Gastroesophageal sphincter (tissue), 4 donors: Measurements from ENCODE around the gene OR2AK2. TPM values are rescaled to one million over a fixed set of nuclear protein-coding genes. Genes with fewer than 3 reads are reported as not detected.

Source experiments
- ATAC-seq: fragments of 150-250 bp; one replicate; pipeline ENCODE4 v1.9.1; 2016; ENCODE audit warnings: mild to moderate bottlenecking, moderate library complexity
- H3K27ac ChIP-seq, 4 donors: fragments of 200-600 bp; sonication (generic) in 3 of 4; 1 replicate in 3 of 4; 2 replicates in 1 of 4; pipeline ENCODE4 v1.5.1; 2016 to 2019
- H3K27me3 ChIP-seq: fragments of 200-600 bp; sonication (generic); one replicate; pipeline ENCODE4 v1.5.1; 2019
- H3K36me3 ChIP-seq, 2 donors: fragments of 200-600 bp; sonication (generic); one replicate each; pipeline ENCODE4 v1.5.1; 2019; ENCODE audit warnings: control low read depth in 1 of 2
- H3K4me1 ChIP-seq, 3 donors: fragments of 200-600 bp; sonication (generic); 1 replicate in 2 of 3; 2 replicates in 1 of 3; pipeline ENCODE4 v1.5.1; 2016 to 2019; ENCODE audit warnings: control low read depth in 2 of 3
- H3K4me3 ChIP-seq, 2 donors: fragments of 200-600 bp; sonication (generic); one replicate each; pipeline ENCODE4 v1.5.1; 2019; ENCODE audit warnings: mild to moderate bottlenecking in 1 of 2, moderate library complexity in 1 of 2
- H3K9me3 ChIP-seq, 3 donors: fragments of 200-600 bp; sonication (generic); one replicate each; pipeline ENCODE4 v1.5.1; 2017 to 2019; ENCODE audit warnings: control low read depth in 2 of 3
- EP300 ChIP-seq: sonication (generic); formaldehyde crosslinking; IDR thresholded peaks from one replicate; pipeline ENCODE4 v1.6.1; 2017; ENCODE audit warnings: antibody characterized with exemption, mild to moderate bottlenecking
- POLR2A ChIP-seq, 2 donors: fragments of 450-650 bp; IDR thresholded peaks; one replicate each; pipeline ENCODE4 v1.6.1; 2017; ENCODE audit warnings: antibody characterized with exemption in 2 of 2, mild to moderate bottlenecking in 2 of 2, moderate library complexity in 1 of 2
- POLR2AphosphoS5 ChIP-seq: sonication (generic); formaldehyde crosslinking; IDR thresholded peaks from one replicate; pipeline ENCODE4 v1.6.1; 2017; ENCODE audit warnings: antibody characterized with exemption
- WGBS, 2 donors: methylation state at CpG; one replicate each; pipeline ENCODE4 v1.1.5; 2018; ENCODE audit warnings: low coverage in 1 of 2; 5-methylcytosine and 5-hydroxymethylcytosine counted together
- total RNA-seq, 4 donors: library from RNA; depleted of rRNA; stranded (reverse); fragments of >200 nt; gene quantifications; one replicate each; pipeline ENCODE4 v1.1.0, GENCODE V29; 2016
- TF ChIP-seq, protein P1 (sequence below), 4 experiments: fragments of 200-600 bp in 2 of 4; fragments of 450-650 bp in 2 of 4; sonication (generic) in 1 of 4; IDR thresholded peaks; one replicate each; pipeline ENCODE4 v1.5.1; 2017 to 2019; ENCODE audit warnings: antibody characterized with exemption in 4 of 4, mild to moderate bottlenecking in 2 of 4, moderate library complexity in 2 of 4

The OR2AK2 gene
- total RNA-seq, 4 donors from 2014 or later = not detected

DNA sequence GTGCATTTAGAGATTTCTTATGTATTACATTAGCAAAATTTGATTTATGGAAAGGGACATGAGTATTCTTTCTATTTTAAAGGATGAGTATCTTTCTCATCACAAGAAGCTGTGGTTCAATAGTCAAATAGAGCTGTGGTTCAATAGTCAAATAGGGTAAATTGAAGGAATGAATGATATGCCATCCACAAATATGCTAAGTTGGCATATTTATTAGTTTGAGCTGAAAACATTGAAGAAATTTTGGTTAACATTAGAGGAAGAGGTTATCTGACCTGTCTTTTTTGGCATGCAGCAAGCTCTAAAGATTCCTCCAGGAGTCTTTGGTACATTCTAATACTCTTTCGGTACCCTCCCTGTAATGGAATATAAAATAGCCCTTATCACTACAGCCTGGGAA lies 11.6 kb upstream of the OR2AK2 start:
- Histone ChIP-seq H3K4me1 (no peaks in the 10 kb centered on the region), H3K4me3 (no peak overlapping the region), H3K9me3 (no peaks in the 10 kb centered on the region), H3K27ac (no peak overlapping the region), H3K27me3 (no peaks in the 10 kb centered on the region), H3K36me3 (no peaks in the 10 kb centered on the region)
- TF ChIP-seq, protein P1, sequence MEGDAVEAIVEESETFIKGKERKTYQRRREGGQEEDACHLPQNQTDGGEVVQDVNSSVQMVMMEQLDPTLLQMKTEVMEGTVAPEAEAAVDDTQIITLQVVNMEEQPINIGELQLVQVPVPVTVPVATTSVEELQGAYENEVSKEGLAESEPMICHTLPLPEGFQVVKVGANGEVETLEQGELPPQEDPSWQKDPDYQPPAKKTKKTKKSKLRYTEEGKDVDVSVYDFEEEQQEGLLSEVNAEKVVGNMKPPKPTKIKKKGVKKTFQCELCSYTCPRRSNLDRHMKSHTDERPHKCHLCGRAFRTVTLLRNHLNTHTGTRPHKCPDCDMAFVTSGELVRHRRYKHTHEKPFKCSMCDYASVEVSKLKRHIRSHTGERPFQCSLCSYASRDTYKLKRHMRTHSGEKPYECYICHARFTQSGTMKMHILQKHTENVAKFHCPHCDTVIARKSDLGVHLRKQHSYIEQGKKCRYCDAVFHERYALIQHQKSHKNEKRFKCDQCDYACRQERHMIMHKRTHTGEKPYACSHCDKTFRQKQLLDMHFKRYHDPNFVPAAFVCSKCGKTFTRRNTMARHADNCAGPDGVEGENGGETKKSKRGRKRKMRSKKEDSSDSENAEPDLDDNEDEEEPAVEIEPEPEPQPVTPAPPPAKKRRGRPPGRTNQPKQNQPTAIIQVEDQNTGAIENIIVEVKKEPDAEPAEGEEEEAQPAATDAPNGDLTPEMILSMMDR (IDR thresholded peaks at IDR 0.05) = no peak
- TF ChIP-seq EP300 (no peak), POLR2A (IDR thresholded peaks at IDR 0.05) (no peak), POLR2AphosphoS5 (no peak)
- 81 to 90% methylated on average over 1 of the region's 1 CpG for WGBS, 2 donors
- ATAC-seq = no peak

DNA sequence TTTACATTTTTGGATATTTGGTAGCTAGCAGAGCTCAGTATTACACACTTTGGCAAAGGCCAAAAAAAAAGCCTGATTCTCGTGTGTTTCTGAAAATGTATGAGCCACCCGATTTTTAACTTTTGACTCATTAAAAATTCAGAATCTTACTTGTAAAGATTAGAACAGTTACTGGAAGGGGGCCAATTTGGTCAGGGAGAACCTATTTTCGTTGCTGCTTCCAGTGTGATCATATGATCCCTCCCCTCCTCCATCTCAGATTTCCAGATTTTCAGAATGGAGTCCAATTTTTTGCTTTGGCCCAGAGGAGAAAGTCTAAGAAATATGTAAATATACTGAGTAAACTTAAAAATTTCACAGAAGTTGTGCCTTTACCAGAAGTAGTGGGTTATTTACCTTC lies 3.2 kb upstream of the OR2AK2 start:
- 27 to 34% methylated on average over 3 of the region's 3 CpGs for WGBS, 2 donors
- no peaks in the 10 kb centered on the region for H3K4me1 ChIP-seq
- no peak overlapping the region for H3K4me3 ChIP-seq
- H3K27ac ChIP-seq = no peak overlapping the region
- ATAC-seq = no peak
- H3K36me3 ChIP-seq = no peaks in the 10 kb centered on the region
- H3K27me3 ChIP-seq = no peaks in the 10 kb centered on the region
- no peaks in the 10 kb centered on the region for H3K9me3 ChIP-seq
- no peak for TF ChIP-seq POLR2A (IDR thresholded peaks at IDR 0.05)
- TF ChIP-seq EP300 = no peak
- TF ChIP-seq, protein P1 (IDR thresholded peaks at IDR 0.05) = no peak
- TF ChIP-seq POLR2AphosphoS5 = no peak

DNA sequence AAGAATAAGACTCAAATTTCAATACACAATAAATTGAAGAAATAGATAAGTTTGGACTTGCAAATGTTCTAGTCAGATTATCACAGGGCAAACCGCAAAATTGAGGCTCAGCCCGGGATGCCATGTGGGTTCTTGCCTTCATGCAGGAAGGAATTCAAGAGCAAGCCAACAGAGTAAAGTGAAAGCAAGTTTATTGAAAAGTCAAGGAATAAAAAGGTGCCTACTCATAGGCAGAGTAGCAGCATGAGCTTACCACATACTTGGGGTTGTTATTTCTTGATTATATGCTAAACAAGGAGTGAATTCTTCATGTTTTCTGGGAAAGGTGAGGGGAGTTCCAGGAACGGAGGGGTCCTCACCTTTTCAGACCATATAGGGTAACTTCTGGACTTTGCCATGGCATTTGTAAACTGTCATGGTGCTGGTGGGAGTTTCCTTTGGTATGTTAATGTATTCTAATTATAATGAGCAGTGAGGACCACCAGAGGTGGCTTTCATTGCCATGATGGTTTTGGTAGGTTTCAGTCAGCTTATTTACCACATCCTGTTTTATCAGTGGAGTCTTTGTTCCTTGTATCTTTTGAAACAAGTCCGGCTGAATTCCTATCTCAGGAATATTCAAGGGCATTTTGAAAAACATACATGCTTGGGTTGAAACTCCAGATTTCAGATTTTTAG lies 2.0 kb upstream of the OR2AK2 start:
- no peak for ATAC-seq
- H3K36me3 ChIP-seq = no peaks in the 10 kb centered on the region
- 79 to 82% methylated on average over 3 to 4 of the region's 4 CpGs for WGBS, 2 donors
- no peaks in the 10 kb centered on the region for H3K9me3 ChIP-seq
- H3K4me3 ChIP-seq = no peak overlapping the region
- no peaks in the 10 kb centered on the region for H3K27me3 ChIP-seq
- TF ChIP-seq, protein P1 (IDR thresholded peaks at IDR 0.05) = no peak
- no peak overlapping the region for H3K27ac ChIP-seq
- no peaks in the 10 kb centered on the region for H3K4me1 ChIP-seq

DNA sequence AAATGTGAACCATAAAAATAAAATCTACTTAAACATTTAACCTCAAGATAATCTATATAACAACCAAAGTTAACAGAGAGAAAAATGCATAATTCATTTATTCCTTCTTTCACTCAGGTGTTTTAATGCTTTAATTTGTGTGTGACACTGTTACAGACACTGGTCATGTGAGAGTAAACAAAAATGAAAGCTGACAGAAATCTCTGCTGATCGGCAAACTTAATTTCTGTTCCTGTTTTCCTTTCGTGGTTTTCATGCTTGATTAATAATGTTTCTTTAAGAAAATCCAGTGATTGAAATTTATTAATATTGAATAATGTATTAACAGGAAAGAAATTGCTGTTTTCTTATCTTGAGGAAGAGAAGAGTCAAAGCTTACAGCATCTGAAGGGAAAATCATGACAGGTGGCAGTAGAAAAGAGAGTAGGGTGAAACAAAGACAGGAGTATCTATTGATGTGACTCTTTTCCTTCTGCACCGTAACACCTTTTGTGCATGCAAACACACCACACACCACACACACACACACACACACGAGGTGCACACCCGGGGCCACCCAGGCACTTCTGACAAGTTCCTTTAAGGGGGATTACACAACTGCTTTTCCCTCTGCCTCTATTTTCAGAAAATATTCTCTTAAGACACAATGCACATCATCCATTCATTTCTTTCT lies 1.6 kb downstream of the OR2AK2 start:
- Histone ChIP-seq H3K36me3 (no peaks in the 10 kb centered on the region), H3K4me1 (no peaks in the 10 kb centered on the region), H3K9me3 (no peaks in the 10 kb centered on the region), H3K27ac (no peak overlapping the region), H3K4me3 (no peak overlapping the region), H3K27me3 (no peaks in the 10 kb centered on the region)
- 70 to 72% methylated on average over 5 of the region's 5 CpGs for WGBS, 2 donors
- ATAC-seq = no peak
- TF ChIP-seq EP300 (no peak), POLR2A (IDR thresholded peaks at IDR 0.05) (no peak), POLR2AphosphoS5 (no peak)
- TF ChIP-seq, protein P1 (IDR thresholded peaks at IDR 0.05) = no peak

DNA sequence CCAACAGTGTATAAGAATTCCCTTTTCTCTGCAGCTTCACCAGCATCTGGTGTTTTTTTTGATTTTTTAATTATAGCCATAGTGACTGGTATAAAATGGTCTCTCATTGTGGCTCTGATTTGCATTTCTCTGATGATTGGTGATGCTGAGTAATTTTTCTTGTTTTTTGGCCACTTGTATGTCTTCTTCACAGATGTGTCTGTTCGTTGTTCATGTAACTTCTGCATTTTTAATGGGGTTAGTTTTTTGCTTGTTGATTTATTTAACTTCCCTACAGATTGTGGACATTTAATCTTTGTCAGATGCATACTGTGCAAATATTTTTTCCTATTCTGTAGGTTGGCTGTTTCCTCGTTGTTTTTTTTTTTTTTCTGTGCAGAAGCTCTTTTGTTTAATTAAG lies 28.0 kb downstream of the OR2AK2 start:
- H3K4me1 ChIP-seq = no peaks in the 10 kb centered on the region
- TF ChIP-seq EP300 (no peak), POLR2AphosphoS5 (no peak), POLR2A (IDR thresholded peaks at IDR 0.05) (no peak)
- TF ChIP-seq, protein P1 (IDR thresholded peaks at IDR 0.05) = no peak
- no peaks in the 10 kb centered on the region for H3K36me3 ChIP-seq
- ATAC-seq = no peak
- H3K27me3 ChIP-seq = no peaks in the 10 kb centered on the region
- H3K27ac ChIP-seq = no peak overlapping the region
- no peak overlapping the region for H3K4me3 ChIP-seq
- WGBS, 2 donors = 36 to 50% methylated on average over 1 to 2 of the region's 2 CpGs
- H3K9me3 ChIP-seq = no peaks in the 10 kb centered on the region
